K562 (cell line): ENCODE results near the gene C1QL3. TPM values are rescaled to one million over a fixed set of nuclear protein-coding genes. Genes with fewer than 3 reads are reported as not detected.

Source experiments
- ATAC-seq: fragments of 200-7000 bp; cut with Tn5 transposase; 3 replicates; pipeline ENCODE4 v1.9.1; 2020; ENCODE audit warnings: moderate library complexity
- BruUV-seq: library from RNA; stranded (reverse); fragments of 400-500 nt; replicated peaks from 2 replicates; lab custom pipeline; 2021; lab: Mats Ljungman, UMichigan
- CTCF ChIA-PET: fragments of 300-600 bp; formaldehyde crosslinking; extraction: SDS; loops from one replicate; lab custom pipeline; 2021; ENCODE audit warnings: low intra/inter-chr PET ratio; lab: Yijun Ruan, JAX
- POLR2A ChIA-PET: fragments of 300-600, 350-650 bp; sonication (Branson Sonifier 250); formaldehyde crosslinking; extraction: SDS; loops from one replicate; lab custom pipeline; 2021; ENCODE audit warnings: antibody characterized with exemption, inconsistent platforms; lab: Yijun Ruan, JAX
- DNase-seq, 4 experiments: peaks; one replicate each; pipeline versions ENCODE4 v3.0.0 to v3.0.0-alpha.2; 2011 to 2018; ENCODE audit warnings: low spot score in 3 of 4, mixed read lengths in 3 of 4; ENCODE audit errors: extremely low read depth in 1 of 4
- FAIRE-seq: peaks from 2 replicates; lab custom pipeline; 2011; peaks lifted over from hg19 to GRCh38; lab: Jason Lieb, UNC
- H2AFZ ChIP-seq: 2 replicates; pipeline ENCODE4 v1.6.0; 2011; ENCODE audit warnings: low read depth, low read length, control low read depth, inconsistent platforms
- H3K27ac ChIP-seq: fragments of 200-600 bp; 3 replicates; pipeline ENCODE4 v1.8.0; 2011; ENCODE audit warnings: low read depth, mild to moderate bottlenecking, control low read depth, inconsistent platforms, low read length, moderate library complexity, mixed read lengths; ENCODE audit errors: extremely low read depth
- H3K27me3 ChIP-seq, 2 experiments: fragments of 300-600 bp in 1 of 2; 2 replicates in 1 of 2; 3 replicates in 1 of 2; pipeline versions ENCODE4 v1.6.0 to v1.8.0; 2011; ENCODE audit warnings: inconsistent platforms in 2 of 2, low read length in 2 of 2, mild to moderate bottlenecking in 1 of 2, mixed read lengths in 1 of 2, moderate library complexity in 1 of 2; ENCODE audit not compliant: control insufficient read depth in 2 of 2, insufficient read depth in 2 of 2
- H3K36me3 ChIP-seq: fragments of 300-600 bp; 3 replicates; pipeline ENCODE4 v1.8.0; 2011; ENCODE audit warnings: mild to moderate bottlenecking, low read length, inconsistent platforms; ENCODE audit not compliant: control insufficient read depth, insufficient read depth
- H3K4me1 ChIP-seq, 2 experiments: fragments of 200-600 bp in 1 of 2; replicated peaks in 1 of 2; 2 replicates in 1 of 2; 3 replicates in 1 of 2; pipeline versions ENCODE4 v1.5.1 to v1.8.0; 2011; ENCODE audit warnings: inconsistent platforms in 2 of 2, low read length in 2 of 2, mild to moderate bottlenecking in 1 of 2, mixed read lengths in 1 of 2, moderate library complexity in 1 of 2; ENCODE audit not compliant: control insufficient read depth in 2 of 2, insufficient read depth in 2 of 2
- H3K4me2 ChIP-seq: 2 replicates; pipeline ENCODE4 v1.6.1; 2011; ENCODE audit warnings: low read length, control low read depth, inconsistent platforms, mixed read lengths; ENCODE audit not compliant: insufficient read depth
- H3K4me3 ChIP-seq: fragments of 200-600 bp; sonication (generic), shearing (Covaris generic); 2 replicates; pipeline ENCODE4 v1.5.1; 2016; ENCODE audit warnings: control low read depth, inconsistent platforms
- H3K79me2 ChIP-seq: fragments of 200-600 bp; 3 replicates; pipeline ENCODE4 v1.8.0; 2011; ENCODE audit warnings: low read length, inconsistent platforms; ENCODE audit not compliant: control insufficient read depth, insufficient read depth
- H3K9ac ChIP-seq, 2 experiments: 2 replicates each; pipeline versions ENCODE4 v1.6.0 to v1.6.1; 2011; ENCODE audit warnings: low read depth in 2 of 2, low read length in 2 of 2, control low read depth in 1 of 2, inconsistent platforms in 1 of 2, mild to moderate bottlenecking in 1 of 2, mixed read lengths in 1 of 2; ENCODE audit not compliant: insufficient read depth in 1 of 2
- H3K9me1 ChIP-seq: one replicate; pipeline ENCODE4 v1.6.0; 2011; ENCODE audit warnings: inconsistent platforms, mild to moderate bottlenecking, low read length, moderate library complexity; ENCODE audit not compliant: control insufficient read depth, insufficient read depth
- H3K9me3 ChIP-seq: replicated peaks from 2 replicates; pipeline ENCODE4 v1.5.1; 2011; ENCODE audit warnings: low read depth, low read length, inconsistent platforms; ENCODE audit not compliant: control insufficient read depth, insufficient read depth
- H4K20me1 ChIP-seq: replicated peaks from 2 replicates; pipeline ENCODE4 v1.6.1; 2011; ENCODE audit warnings: low read length, inconsistent platforms, mixed read lengths; ENCODE audit not compliant: control insufficient read depth, insufficient read depth
- CHD2 ChIP-seq: IDR thresholded peaks from 2 replicates; pipeline ENCODE4 v1.6.1; 2011; ENCODE audit warnings: low read depth, low read length
- ESRRB ChIP-seq: fragments of 250-450 bp; sonication (Bioruptor Pico); IDR thresholded peaks from 2 replicates; pipeline ENCODE4 v1.5.0; 2020; ENCODE audit warnings: mild to moderate bottlenecking, moderate library complexity, borderline replicate concordance
- ETV5 ChIP-seq: sonication (generic); formaldehyde crosslinking; IDR thresholded peaks from 2 replicates; pipeline ENCODE4 v1.4.0; 2020; ENCODE audit warnings: low read depth, mild to moderate bottlenecking, missing genetic modification reagents
- L3MBTL2 ChIP-seq: fragments of 450-650 bp; IDR thresholded peaks from 2 replicates; pipeline ENCODE4 v1.6.1; 2016; ENCODE audit warnings: mild to moderate bottlenecking, moderate library complexity
- POLR2G ChIP-seq: fragments of 200-400 bp; formaldehyde crosslinking; IDR thresholded peaks from 2 replicates; pipeline ENCODE4 v1.6.1; 2017; ENCODE audit warnings: low read depth, mild to moderate bottlenecking, antibody characterized with exemption, low read length, moderate library complexity
- SIN3A ChIP-seq, 2 experiments: fragments of 150-350 bp in 1 of 2; IDR thresholded peaks; 2 replicates each; pipeline ENCODE4 v1.6.1; 2011 to 2016; ENCODE audit warnings: borderline replicate concordance in 2 of 2, low read depth in 2 of 2, low read length in 2 of 2, mild to moderate bottlenecking in 2 of 2, moderate library complexity in 2 of 2; ENCODE audit not compliant: control insufficient read depth in 1 of 2
- SRSF3 ChIP-seq: fragments of 200-400 bp; formaldehyde crosslinking; IDR thresholded peaks from 2 replicates; pipeline ENCODE4 v1.6.1; 2016; ENCODE audit warnings: mild to moderate bottlenecking, low read length, moderate library complexity; ENCODE audit not compliant: insufficient read depth
- TAL1 ChIP-seq: fragments of 450-650 bp; IDR thresholded peaks from 2 replicates; pipeline ENCODE4 v1.6.1; 2016; ENCODE audit warnings: mild to moderate bottlenecking
- ZNF124 ChIP-seq: sonication (generic); formaldehyde crosslinking; IDR thresholded peaks from 2 replicates; pipeline ENCODE4 v1.8.1; 2022; ENCODE audit warnings: missing genetic modification reagents
- ZNF174 ChIP-seq: fragments of 250-450 bp; sonication (Bioruptor Pico); IDR thresholded peaks from 2 replicates; pipeline ENCODE4 v1.4.0; 2020; ENCODE audit warnings: mild to moderate bottlenecking
- ZNF699 ChIP-seq: fragments of 250-450 bp; sonication (Bioruptor Pico); IDR thresholded peaks from 2 replicates; pipeline ENCODE4 v1.8.0; 2021; ENCODE audit warnings: mild to moderate bottlenecking, moderate library complexity; ENCODE audit not compliant: insufficient replicate concordance
- WGBS: fragments of 100-300 bp; shearing (Covaris generic); methylation state at CpG from one replicate; pipeline ENCODE4 v1.1.6; 2016; ENCODE audit warnings: low coverage, mixed read lengths; ENCODE audit not compliant: insufficient coverage; ENCODE audit errors: missing lambda C conversion rate; 5-methylcytosine and 5-hydroxymethylcytosine counted together
- in situ Hi-C: fragments of 300-500 bp; cut with MboI; formaldehyde crosslinking; loops from 4 replicates; pipeline ENCODE4 v1.15.0; 2018; ENCODE audit warnings: inconsistent platforms, mixed read lengths
- intact Hi-C: fragments of 100-400 bp; cut with micrococcal nuclease; formaldehyde crosslinking; loops from 2 replicates; pipeline ENCODE4 v1.14.2; 2022
- polyA plus RNA-seq, 8 experiments: library from polyadenylated mRNA; depleted of rRNA in 4 of 8; stranded (reverse) in 5 of 8; unstranded in 3 of 8; fragments of >200 nt; fragmentation: Nextera tagmentation in 2 of 8; fragmentation: Illumina TruSeq in 1 of 8; extraction: Ambion mirVana in 2 of 8; extraction: Trizol in 1 of 8; gene quantifications; 2 replicates each; pipeline versions ENCODE4 v1.2.1 to v1.2.3, GENCODE V29; 2011 to 2014; ENCODE audit warnings: inconsistent platforms in 1 of 8, missing spikeins in 1 of 8
- total RNA-seq, 7 experiments: library from RNA; depleted of rRNA in 6 of 7; stranded (reverse); fragments of >200 nt in 6 of 7; fragmentation: Illumina TruSeq in 2 of 7; extraction: Trizol in 2 of 7; gene quantifications; 2 replicates each; pipeline versions ENCODE4 v1.2.1 to v1.2.3, GENCODE V29; 2011 to 2021; ENCODE audit warnings: low replicate concordance in 1 of 7
- TF ChIP-seq, protein P1 (sequence below): fragments of 450-650 bp; IDR thresholded peaks from 2 replicates; pipeline ENCODE4 v1.6.1; 2016; ENCODE audit warnings: borderline replicate concordance
- TF ChIP-seq, protein P2 (sequence below): IDR thresholded peaks from 2 replicates; pipeline ENCODE4 v1.6.1; 2011; ENCODE audit not compliant: insufficient read length; ENCODE audit errors: extremely low read depth

Gene C1QL3
- total and polyA plus RNA-seq, 9 of the 15 experiments (the other 6 are each of a cell fraction or from before 2014, with no cell fraction given) = 0.28 to 0.37 TPM; not detected in 7

DNA sequence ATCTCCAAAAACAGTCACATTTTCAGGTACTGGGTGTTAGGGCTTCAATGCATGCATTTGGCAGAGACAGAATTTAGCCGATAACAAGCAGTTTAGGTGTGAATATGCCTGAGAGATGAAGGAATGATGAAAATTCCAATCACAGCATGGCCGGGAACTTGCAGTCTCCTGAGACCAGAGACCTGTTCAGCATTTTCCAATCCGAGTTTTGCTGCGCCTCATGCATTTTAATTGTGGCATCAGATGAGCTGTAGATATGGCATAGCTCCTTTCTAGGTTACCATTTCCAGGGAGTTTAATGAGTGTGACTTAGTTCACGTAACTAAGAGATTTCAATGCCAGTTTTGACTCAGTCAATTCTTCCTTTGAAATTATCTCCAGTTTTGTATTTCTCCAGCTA is 14.5 kb upstream of the C1QL3 start (continued):
- TF ChIP-seq SIN3A (IDR thresholded peaks at IDR 0.05; ENCODE audit: borderline replicate concordance in 2 of 2, control insufficient read depth in 1 of 2, low read depth in 2 of 2, low read length in 2 of 2) (no peak), POLR2G (no peak), CHD2 (no peak), TAL1 (no peak)

DNA sequence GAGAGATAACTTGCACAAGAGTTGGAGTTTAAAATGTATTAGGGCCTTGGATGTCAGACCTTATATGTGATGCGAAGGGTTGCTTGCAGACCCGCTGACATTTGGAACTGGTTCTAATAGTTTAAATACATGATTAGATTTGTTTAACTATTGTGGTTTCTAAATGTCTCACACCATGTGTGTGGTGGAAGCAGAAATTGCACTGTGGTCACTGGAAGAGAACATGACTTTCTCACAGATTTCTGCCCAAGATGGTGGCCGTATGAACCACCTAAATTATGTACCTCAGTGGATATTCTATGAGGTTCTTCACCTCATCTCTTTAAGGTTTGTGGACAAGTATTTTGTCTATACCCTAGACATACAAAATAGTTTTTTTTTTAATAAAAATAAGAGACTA is 8.2 kb upstream of the C1QL3 start:
- CTCF ChIA-PET = no interaction called here

More for the DNA sequence above, 8.2 kb upstream of the C1QL3 start:
- Histone ChIP-seq H3K9ac (no peak overlapping the region), H3K9me3 (no peaks in the 10 kb centered on the region), H3K36me3 (no peaks in the 10 kb centered on the region), H3K27me3 (no peaks in the 10 kb centered on the region; a peak in 1 of 5 replicates), H3K27ac (no peak overlapping the region), H3K4me1 (peaks cover 0 to 7% of the 10 kb centered on the region in 2 experiments; a peak in 1 of 5 replicates), H3K4me2 (no peak overlapping the region), H3K4me3 (no peak overlapping the region), H4K20me1 (no peaks in the 10 kb centered on the region), H3K9me1 (no peaks in the 10 kb centered on the region), H3K79me2 (no peaks in the 10 kb centered on the region), H2AFZ (no peak overlapping the region)
- POLR2A ChIA-PET = no interaction called here
- no TSS peak for BruUV-seq
- intact Hi-C loops (no loop called here), in situ Hi-C loops (no loop called here)
- DNase-seq (no peak), ATAC-seq (no peak), FAIRE-seq (no peak)
- WGBS = 31% methylated on average over 3 of the region's 3 CpGs
- TF ChIP-seq ZNF124 (CRISPR knock-in tag) (no peak), L3MBTL2 (no peak), ZNF699 (CRISPR knock-in tag) (no peak), SRSF3 (no peak), ZNF174 (CRISPR knock-in tag) (no peak), ETV5 (CRISPR knock-in tag) (no peak), ESRRB (CRISPR knock-in tag) (no peak)
- TF ChIP-seq, protein P1, sequence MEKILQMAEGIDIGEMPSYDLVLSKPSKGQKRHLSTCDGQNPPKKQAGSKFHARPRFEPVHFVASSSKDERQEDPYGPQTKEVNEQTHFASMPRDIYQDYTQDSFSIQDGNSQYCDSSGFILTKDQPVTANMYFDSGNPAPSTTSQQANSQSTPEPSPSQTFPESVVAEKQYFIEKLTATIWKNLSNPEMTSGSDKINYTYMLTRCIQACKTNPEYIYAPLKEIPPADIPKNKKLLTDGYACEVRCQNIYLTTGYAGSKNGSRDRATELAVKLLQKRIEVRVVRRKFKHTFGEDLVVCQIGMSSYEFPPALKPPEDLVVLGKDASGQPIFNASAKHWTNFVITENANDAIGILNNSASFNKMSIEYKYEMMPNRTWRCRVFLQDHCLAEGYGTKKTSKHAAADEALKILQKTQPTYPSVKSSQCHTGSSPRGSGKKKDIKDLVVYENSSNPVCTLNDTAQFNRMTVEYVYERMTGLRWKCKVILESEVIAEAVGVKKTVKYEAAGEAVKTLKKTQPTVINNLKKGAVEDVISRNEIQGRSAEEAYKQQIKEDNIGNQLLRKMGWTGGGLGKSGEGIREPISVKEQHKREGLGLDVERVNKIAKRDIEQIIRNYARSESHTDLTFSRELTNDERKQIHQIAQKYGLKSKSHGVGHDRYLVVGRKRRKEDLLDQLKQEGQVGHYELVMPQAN = no peak
- TF ChIP-seq, protein P2, sequence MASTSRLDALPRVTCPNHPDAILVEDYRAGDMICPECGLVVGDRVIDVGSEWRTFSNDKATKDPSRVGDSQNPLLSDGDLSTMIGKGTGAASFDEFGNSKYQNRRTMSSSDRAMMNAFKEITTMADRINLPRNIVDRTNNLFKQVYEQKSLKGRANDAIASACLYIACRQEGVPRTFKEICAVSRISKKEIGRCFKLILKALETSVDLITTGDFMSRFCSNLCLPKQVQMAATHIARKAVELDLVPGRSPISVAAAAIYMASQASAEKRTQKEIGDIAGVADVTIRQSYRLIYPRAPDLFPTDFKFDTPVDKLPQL = no peak
